ENCODE measurements around the gene GRIN3B. TPM values are rescaled to one million over a fixed set of nuclear protein-coding genes. Genes with fewer than 3 reads are reported as not detected.

GRIN3B gene
- total and polyA plus RNA-seq, 9 of the 15 experiments (the other 6 are each of a cell fraction or from before 2014, with no cell fraction given), result 0.06 to 0.95 (median 0.19) TPM; not detected in 6

GRCh38 chr19:952680-953444, 47.4 kb upstream of the GRIN3B start (continued):
- 0 out of 2 replicates have a peak, but pooled peaks have one; percentile 58 for TF ChIP-seq ZBTB9 (CRISPR knock-in tag; IDR thresholded peaks at IDR 0.05)
- TF ChIP-seq MEF2A (IDR thresholded peaks at IDR 0.05; ENCODE audit: control insufficient read depth, low read depth, low read length), result no peak
- no peak for TF ChIP-seq EHMT2 (IDR thresholded peaks at IDR 0.05)
- no peak for TF ChIP-seq PKNOX1 (IDR thresholded peaks at IDR 0.05)
- no peak for TF ChIP-seq CCAR2 (IDR thresholded peaks at IDR 0.05; ENCODE audit: low read depth, low read length)
- peak; percentile 32; the same call in 1 of the 2 replicates for TF ChIP-seq NCOR1 (IDR thresholded peaks at IDR 0.05)
- no peak for TF ChIP-seq ZNF644 (tag; IDR thresholded peaks at IDR 0.05; ENCODE audit: low read depth)
- TF ChIP-seq U2AF1 (optimal IDR thresholded peaks at IDR 0.05; ENCODE audit: low read depth, low read length), result no peak
- TF ChIP-seq PHB2 (IDR thresholded peaks at IDR 0.05; ENCODE audit: low read depth), result no peak
- 0 out of 2 replicates have a peak, but pooled peaks have one; percentile 27 for TF ChIP-seq SRSF3 (IDR thresholded peaks at IDR 0.05; ENCODE audit: insufficient read depth, low read length)
- peak; percentile 96 for TF ChIP-seq ESRRA (IDR thresholded peaks at IDR 0.05; ENCODE audit: borderline replicate concordance, low read depth)
- no peak for TF ChIP-seq BCLAF1 (IDR thresholded peaks at IDR 0.05; ENCODE audit: borderline replicate concordance in 1 of 2, control insufficient read depth in 1 of 2, low read depth in 2 of 2, low read length in 1 of 2)
- no peak for TF ChIP-seq SMARCB1 (IDR thresholded peaks at IDR 0.05; ENCODE audit: insufficient read length, low read depth)
- TF ChIP-seq DMBX1 (CRISPR knock-in tag; IDR thresholded peaks at IDR 0.05; ENCODE audit: borderline replicate concordance), result peak; percentile 53
- TF ChIP-seq HNRNPL (IDR thresholded peaks at IDR 0.05; ENCODE audit: low read depth, low read length), result peak; percentile 93; the same call in 1 of the 2 replicates
- no peak for TF ChIP-seq SNAPC5 (CRISPR knock-in tag; IDR thresholded peaks at IDR 0.05)
- TF ChIP-seq SMARCA4 (IDR thresholded peaks at IDR 0.05), result 0 out of 2 replicates have a peak, but pooled peaks have one; percentile 12
- no peak for TF ChIP-seq FOXJ2 (tag; IDR thresholded peaks at IDR 0.05)
- 0 out of 2 replicates have a peak, but pooled peaks have one; percentile 60 for TF ChIP-seq ZNF175 (CRISPR knock-in tag; IDR thresholded peaks at IDR 0.05; ENCODE audit: low read depth)
- peak; percentile 33; the same call in 1 of the 2 replicates for TF ChIP-seq RNF2 (IDR thresholded peaks at IDR 0.05)
- 0 out of 2 replicates have a peak, but pooled peaks have one; percentile 44 for TF ChIP-seq ZNF766 (CRISPR knock-in tag; conservative IDR thresholded peaks at IDR 0.05)
- no peak for TF ChIP-seq NR2C2 (CRISPR knock-in tag; IDR thresholded peaks at IDR 0.05)
- TF ChIP-seq NR2C2 (tag; IDR thresholded peaks at IDR 0.05), result no peak

All from K562 (cell line).